TTC549 (cell line): Measurements from ENCODE around the gene CERT1.

Experiments
- FAIRE-seq: peaks from 2 replicates; lab custom pipeline; 2012; peaks lifted over from hg19 to GRCh38; lab: Jason Lieb, UNC

CERT1 gene

DNA sequence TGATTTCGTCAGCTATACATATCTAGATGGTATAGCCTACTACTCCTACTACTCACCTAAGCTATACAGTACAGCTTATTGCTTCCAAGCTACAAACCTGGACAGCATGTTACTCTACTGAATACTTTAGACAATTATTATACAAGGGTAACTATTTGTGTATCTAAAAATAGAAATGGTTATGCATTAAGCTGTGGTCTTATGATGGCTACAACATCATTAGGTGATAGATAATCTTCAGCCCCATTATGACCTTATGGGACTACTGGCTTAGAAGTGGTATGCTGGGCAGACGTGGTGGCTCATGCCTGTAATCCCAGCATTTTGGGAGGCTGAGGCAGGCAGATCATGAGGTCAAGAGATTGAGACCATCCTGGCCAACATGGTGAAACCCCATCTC is 40.2 kb downstream of the CERT1 start:
- FAIRE-seq: no peak

GRCh38 chr5:75469017-75469416 is 42.4 kb downstream of the CERT1 start:
- no peak for FAIRE-seq

GRCh38 chr5:75468593-75468992 is 42.8 kb downstream of the CERT1 start:
- FAIRE-seq: no peak

- FAIRE-seq: no peak
Observed at GRCh38 chr5:75466006-75466716, 45.3 kb downstream of the CERT1 start.

DNA sequence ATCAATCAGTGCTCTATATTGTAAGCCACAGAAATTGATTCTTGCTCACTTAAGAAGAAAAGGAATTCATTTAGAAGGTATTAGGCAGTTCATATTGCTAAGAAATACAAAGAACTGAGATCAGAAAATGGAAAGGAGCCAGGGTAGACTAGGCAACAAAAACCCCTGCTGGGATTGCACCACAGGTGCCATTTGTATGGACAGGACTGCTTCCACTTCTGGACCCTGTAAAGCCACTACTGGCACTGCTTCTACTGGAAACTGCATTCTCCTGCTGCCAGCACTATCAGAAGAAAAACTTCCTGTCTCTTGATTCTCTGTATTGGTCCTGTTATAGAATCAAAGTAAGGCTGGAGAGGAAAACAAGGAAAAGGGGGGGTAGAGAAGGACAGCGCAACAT is 45.9 kb downstream of the CERT1 start:
- no peak for FAIRE-seq

- no peak for FAIRE-seq
Observed at GRCh38 chr5:75463726-75464125, 47.7 kb downstream of the CERT1 start.

GRCh38 chr5:75461679-75462078 is 49.8 kb downstream of the CERT1 start:
- no peak for FAIRE-seq

- FAIRE-seq: no peak
Observed at GRCh38 chr5:75460942-75461610, 50.4 kb downstream of the CERT1 start.

- no peak for FAIRE-seq
Observed at GRCh38 chr5:75460532-75460931, 50.9 kb downstream of the CERT1 start.

DNA sequence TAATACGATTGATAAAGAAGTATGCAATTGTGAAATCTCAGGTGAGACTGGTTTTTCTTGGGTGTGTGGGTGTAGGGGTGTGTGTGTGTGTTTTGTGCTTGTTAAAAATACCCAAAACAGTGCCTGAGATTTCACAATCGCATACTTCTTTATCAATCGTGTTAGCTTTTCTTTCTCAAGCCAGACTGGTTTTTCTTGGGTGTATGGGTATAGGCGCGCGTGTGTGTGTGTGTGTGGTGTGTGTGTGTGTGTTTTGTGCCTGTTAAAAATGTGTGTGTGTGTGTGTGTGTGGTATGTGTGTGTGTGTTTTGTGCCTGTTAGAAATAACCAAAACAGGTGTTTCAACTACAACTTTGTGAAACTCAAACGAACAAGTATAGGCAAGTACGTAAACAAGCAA is 53.7 kb downstream of the CERT1 start:
- FAIRE-seq: no peak

- no peak for FAIRE-seq
Observed at GRCh38 chr5:75457161-75457560, 54.3 kb downstream of the CERT1 start.

- FAIRE-seq: no peak
Observed at GRCh38 chr5:75450069-75450468, 61.4 kb downstream of the CERT1 start.

- FAIRE-seq: no peak
Observed at GRCh38 chr5:75446068-75446467, 65.4 kb downstream of the CERT1 start.

DNA sequence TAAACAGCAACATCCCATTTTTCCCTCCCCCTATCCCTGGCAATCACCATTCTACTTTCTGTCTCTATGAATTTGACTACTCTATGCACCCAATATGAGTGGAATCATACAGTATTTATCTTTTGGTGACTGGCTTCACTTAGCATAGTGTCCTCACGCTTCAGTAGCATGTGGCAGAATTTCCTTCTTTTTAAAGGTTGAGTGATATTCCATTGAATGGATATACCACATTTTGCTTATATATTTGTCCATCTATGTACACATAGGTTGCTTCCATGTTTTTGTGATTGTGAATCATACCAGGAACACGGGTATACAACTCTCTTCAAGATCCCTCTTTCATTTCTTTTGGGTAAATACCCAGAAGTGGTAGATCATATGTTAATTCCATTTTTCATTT is 69.9 kb downstream of the CERT1 start:
- no peak for FAIRE-seq

DNA sequence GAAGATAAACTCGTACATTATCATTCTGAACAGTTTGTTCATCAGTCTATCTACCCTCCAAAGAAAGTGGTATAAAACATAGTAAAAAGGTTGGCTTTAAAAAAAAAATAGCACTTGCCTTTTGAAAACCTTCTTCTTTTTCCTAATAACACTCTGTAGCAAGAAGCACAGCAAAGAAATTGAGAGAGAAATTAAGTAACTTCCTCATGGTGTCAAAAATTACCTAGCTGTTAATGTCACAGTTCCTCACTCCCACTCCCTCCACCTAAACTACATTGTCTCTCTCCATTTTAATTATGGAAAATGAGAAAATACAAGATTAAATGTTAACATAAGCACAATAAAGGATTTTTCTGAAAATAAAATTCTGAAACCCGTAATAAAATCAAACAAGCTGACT is 72.2 kb downstream of the CERT1 start:
- no peak for FAIRE-seq

- no peak for FAIRE-seq
Observed at GRCh38 chr5:75438722-75439121, 72.7 kb downstream of the CERT1 start.

DNA sequence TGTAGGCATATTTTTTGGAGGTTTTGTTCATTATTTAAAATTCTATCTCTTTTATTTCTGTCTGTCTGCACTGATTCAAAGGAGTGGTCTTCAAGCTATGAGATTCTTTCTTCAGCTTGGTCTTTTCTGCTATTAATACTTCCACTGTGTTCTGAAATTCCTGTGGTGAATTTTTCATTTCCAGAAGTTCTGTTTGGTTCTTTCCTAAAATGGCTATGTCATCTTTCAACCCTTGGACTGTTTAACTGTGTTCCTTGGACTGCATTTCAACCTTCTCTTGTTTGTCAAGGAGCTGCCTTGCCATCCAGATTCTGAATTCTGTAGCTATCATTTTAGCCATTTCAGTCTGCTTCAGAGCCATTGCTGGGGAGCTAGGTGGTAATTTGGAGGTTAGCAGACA is 76.3 kb downstream of the CERT1 start:
- FAIRE-seq: no peak

- no peak for FAIRE-seq
Observed at GRCh38 chr5:75433814-75434506, 77.5 kb downstream of the CERT1 start.

DNA sequence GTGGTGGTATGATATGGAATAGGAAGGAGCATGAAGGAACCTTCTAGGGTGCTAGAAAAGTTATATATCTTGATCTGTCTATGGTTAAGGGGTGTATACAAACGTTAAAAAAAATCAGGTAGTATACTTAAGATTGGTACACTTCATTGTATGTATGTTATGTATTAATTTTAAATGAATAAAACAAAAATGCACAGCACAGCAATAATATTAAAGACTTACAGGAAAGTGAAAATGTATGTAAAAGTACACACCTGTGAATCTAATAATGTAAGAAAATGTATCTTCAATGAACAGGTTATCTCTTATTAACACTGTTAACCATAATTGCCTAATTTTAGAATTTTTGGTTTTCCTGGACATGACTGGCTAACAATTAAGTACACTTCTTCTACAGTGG is 97.2 kb downstream of the CERT1 start:
- no peak for FAIRE-seq

- FAIRE-seq: no peak
Observed at GRCh38 chr5:75412111-75412990, 99.1 kb downstream of the CERT1 start.

DNA sequence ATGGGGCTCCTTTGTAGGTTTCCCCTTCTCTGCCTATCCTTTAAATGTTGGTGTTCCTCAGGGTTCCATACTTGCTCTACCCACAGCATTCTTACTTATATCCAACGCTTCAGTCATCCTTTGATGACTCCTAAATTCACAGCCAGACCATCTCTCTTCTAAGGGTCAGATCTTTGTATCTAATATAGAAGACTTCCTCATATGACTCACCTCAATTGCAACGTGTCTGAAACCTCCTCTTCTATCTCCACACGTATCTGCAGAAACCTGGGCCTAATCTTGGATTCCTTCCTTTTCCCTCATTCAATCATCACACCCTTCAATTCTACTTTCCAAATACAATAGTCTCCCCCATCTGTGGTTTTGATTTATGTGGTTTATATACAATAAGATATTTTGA is 106.1 kb downstream of the CERT1 start:
- no peak for FAIRE-seq

DNA sequence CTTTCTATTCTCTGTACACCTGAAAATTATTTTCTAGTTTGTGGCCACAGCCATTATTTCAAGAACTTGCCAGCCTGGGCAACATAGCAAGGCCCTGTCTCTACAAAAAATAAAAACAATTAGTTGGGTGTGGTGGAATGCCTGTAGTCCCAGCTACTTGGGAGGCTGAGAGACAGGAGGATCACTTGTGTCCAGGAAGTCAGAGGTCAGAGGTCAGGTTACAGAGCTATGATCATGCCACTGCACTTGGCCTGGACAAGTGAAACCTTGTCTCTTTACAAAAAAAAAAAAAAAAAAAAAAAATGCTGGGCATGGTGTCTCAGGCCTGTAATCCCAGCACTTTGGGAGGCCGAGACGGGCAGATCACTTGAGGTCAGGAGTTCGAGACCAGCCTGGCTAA is 116.2 kb downstream of the CERT1 start:
- FAIRE-seq: no peak

DNA sequence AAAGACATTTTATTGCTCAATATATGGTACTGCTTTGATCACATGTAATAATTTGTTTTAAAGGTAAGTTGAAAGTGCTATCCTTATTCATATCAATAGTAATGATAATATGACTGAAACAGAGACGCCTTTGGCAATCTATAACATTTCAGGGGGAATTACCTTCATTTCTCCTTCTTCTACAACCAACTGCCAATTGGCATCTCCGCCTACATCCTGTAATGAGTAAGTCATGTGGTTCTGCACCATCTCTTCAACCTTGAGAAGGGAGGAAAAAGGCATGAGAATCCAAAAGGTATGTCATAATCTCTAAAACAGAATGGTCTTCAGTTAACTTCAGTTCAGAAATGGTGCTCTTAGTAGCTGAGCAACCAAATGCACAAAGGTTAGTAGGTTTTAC is 122.0 kb downstream of the CERT1 start:
- FAIRE-seq: no peak
